Activated CD8-positive, alpha-beta T cell treated with anti-CD3 and anti-CD28 coated beads for 36 hours (primary cell): Measurements from ENCODE around the gene GCK. TPM values are rescaled to one million over a fixed set of nuclear protein-coding genes. Genes with fewer than 3 reads are reported as not detected.

Source experiments
- ATAC-seq: fragments of 200-7000 bp; cut with Tn5 transposase; one replicate; pipeline ENCODE4 v1.10.0; 2021; ENCODE audit warnings: mild to moderate bottlenecking, moderate library complexity
- CTCF ChIA-PET: fragments of 350-600 bp; sonication (Branson Sonifier 250); formaldehyde crosslinking; loops from one replicate; lab custom pipeline; 2021; ENCODE audit warnings: antibody characterized with exemption; lab: Charles Lee
- POLR2A ChIA-PET: fragments of 350-600 bp; sonication (Branson Sonifier 250); formaldehyde crosslinking; loops from one replicate; lab custom pipeline; 2021; ENCODE audit warnings: antibody characterized with exemption; lab: Charles Lee
- DNase-seq: peaks from one replicate; pipeline ENCODE4 v3.0.0-alpha.2; 2020
- H3K27ac Mint-ChIP-seq: one replicate; pipeline ENCODE4 v1.8.0; 2021; ENCODE audit warnings: mild to moderate bottlenecking, mixed read lengths
- H3K27me3 Mint-ChIP-seq: one replicate; pipeline ENCODE4 v1.8.0; 2021; ENCODE audit warnings: mixed read lengths
- H3K36me3 Mint-ChIP-seq: one replicate; pipeline ENCODE4 v1.8.0; 2021; ENCODE audit warnings: low read depth, mixed read lengths
- H3K4me1 Mint-ChIP-seq: one replicate; pipeline ENCODE4 v1.8.0; 2021; ENCODE audit warnings: low read depth, mixed read lengths
- H3K4me3 Mint-ChIP-seq: one replicate; pipeline ENCODE4 v1.8.0; 2021; ENCODE audit warnings: mild to moderate bottlenecking, moderate library complexity, mixed read lengths
- H3K9me3 Mint-ChIP-seq: one replicate; pipeline ENCODE4 v1.8.0; 2021; ENCODE audit warnings: mixed read lengths
- intact Hi-C: fragments of 100-400 bp; cut with micrococcal nuclease; formaldehyde crosslinking; loops from one replicate; pipeline ENCODE4 v1.10.0; 2022
- total RNA-seq, 2 experiments: library from RNA; stranded (reverse); gene quantifications; one replicate each; pipeline ENCODE4 v1.2.3, GENCODE V29; 2021
- TF ChIP-seq, protein P1 (sequence below): fragments of 200-600 bp; IDR thresholded peaks from one replicate; pipeline ENCODE4 v1.8.0; 2022; ENCODE audit warnings: antibody characterized with exemption, mild to moderate bottlenecking

GCK gene
- total RNA-seq, 2 experiments from 2014 or later = 2.1 to 2.6 TPM

DNA sequence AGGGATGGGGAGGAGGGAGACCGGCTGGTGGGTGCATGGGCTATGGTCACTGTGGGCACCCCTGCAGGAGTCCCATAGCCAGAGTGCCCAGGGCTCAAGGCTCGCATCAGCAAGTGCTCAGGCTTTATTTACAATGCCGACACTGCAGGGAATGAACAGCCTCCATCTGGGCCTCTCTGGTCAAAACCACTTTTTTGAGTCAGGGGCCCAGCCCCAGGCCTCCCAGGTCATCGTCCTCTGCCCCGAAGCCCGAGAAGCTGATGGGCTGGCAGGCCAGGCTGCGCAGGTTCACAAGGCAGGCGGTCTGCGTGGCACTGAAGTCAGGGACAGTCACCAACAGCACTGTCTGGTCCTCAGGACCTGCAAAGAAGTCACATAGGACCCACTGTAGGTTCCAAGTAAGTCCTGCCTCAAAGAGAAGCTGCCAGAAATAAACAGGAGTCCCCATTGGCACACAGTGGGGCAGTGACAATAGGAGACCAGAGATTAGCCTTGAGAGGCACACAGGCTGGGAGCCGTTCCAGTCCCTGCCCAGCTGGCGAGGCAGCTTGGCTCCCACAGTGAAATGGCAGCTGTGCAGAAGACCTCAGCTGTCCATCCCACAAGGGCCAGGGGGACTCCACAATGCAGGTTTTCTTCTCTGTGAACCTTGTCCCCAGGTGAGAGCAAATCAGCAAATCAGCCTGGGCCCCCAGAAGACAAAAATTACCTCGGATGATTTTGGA lies 74.5 kb downstream of the GCK start:
- DNase-seq (no peak), ATAC-seq (no peak)
- POLR2A ChIA-PET = interaction anchor here (1.0 to 2.5 kb wide), 6 partner anchors 8 to 70 kb away, joined by 3 to 17 read pairs (median 7); partner anchors contain the start of genes AEBP1, DBNL, PGAM2 and POLD2
- TF ChIP-seq, protein P1, sequence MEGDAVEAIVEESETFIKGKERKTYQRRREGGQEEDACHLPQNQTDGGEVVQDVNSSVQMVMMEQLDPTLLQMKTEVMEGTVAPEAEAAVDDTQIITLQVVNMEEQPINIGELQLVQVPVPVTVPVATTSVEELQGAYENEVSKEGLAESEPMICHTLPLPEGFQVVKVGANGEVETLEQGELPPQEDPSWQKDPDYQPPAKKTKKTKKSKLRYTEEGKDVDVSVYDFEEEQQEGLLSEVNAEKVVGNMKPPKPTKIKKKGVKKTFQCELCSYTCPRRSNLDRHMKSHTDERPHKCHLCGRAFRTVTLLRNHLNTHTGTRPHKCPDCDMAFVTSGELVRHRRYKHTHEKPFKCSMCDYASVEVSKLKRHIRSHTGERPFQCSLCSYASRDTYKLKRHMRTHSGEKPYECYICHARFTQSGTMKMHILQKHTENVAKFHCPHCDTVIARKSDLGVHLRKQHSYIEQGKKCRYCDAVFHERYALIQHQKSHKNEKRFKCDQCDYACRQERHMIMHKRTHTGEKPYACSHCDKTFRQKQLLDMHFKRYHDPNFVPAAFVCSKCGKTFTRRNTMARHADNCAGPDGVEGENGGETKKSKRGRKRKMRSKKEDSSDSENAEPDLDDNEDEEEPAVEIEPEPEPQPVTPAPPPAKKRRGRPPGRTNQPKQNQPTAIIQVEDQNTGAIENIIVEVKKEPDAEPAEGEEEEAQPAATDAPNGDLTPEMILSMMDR = no peak
- H3K9me3 Mint-ChIP-seq = no peaks in the 10 kb centered on the region
- no peak overlapping the region for H3K4me3 Mint-ChIP-seq
- peaks cover 7% of the 10 kb centered on the region for H3K4me1 Mint-ChIP-seq
- H3K27me3 Mint-ChIP-seq = no peaks in the 10 kb centered on the region
- intact Hi-C loops = no loop called here
- CTCF ChIA-PET = no interaction called here
- H3K27ac Mint-ChIP-seq = no peak overlapping the region
- peaks cover 33% of the 10 kb centered on the region for H3K36me3 Mint-ChIP-seq

DNA sequence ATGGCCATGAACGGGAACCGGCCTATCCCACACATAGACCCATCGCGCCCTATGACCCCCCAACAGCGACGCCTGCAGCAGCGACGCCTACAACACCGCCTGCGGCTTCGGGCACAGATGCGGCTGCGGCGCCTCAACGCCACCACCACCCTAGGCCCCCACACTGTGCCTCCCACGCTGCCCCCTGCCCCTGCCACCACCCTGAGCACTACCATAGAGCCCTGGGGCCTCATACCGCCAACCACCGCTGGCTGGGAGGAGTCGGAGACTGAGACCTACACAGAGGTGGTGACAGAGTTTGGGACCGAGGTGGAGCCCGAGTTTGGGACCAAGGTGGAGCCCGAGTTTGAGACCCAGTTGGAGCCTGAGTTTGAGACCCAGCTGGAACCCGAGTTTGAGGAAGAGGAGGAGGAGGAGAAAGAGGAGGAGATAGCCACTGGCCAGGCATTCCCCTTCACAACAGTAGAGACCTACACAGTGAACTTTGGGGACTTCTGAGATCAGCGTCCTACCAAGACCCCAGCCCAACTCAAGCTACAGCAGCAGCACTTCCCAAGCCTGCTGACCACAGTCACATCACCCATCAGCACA lies 75.4 kb downstream of the GCK start:
- Mint-ChIP-seq H3K4me3 (no peak overlapping the region), H3K27me3 (no peaks in the 10 kb centered on the region), H3K4me1 (no peaks in the 10 kb centered on the region), H3K36me3 (peaks cover 25% of the 10 kb centered on the region), H3K27ac (no peak overlapping the region), H3K9me3 (no peaks in the 10 kb centered on the region)
- intact Hi-C loops = no loop called here
- ChIA-PET CTCF (no interaction called here), POLR2A (interaction anchor here (1.4 to 2.4 kb wide), 3 partner anchors 8 to 48 kb away, joined by 3 to 17 read pairs (median 7); partner anchors contain the start of genes AEBP1 and PGAM2)
- peak; percentile 10 for ATAC-seq
- DNase-seq = no peak
- TF ChIP-seq, protein P1 = no peak

DNA sequence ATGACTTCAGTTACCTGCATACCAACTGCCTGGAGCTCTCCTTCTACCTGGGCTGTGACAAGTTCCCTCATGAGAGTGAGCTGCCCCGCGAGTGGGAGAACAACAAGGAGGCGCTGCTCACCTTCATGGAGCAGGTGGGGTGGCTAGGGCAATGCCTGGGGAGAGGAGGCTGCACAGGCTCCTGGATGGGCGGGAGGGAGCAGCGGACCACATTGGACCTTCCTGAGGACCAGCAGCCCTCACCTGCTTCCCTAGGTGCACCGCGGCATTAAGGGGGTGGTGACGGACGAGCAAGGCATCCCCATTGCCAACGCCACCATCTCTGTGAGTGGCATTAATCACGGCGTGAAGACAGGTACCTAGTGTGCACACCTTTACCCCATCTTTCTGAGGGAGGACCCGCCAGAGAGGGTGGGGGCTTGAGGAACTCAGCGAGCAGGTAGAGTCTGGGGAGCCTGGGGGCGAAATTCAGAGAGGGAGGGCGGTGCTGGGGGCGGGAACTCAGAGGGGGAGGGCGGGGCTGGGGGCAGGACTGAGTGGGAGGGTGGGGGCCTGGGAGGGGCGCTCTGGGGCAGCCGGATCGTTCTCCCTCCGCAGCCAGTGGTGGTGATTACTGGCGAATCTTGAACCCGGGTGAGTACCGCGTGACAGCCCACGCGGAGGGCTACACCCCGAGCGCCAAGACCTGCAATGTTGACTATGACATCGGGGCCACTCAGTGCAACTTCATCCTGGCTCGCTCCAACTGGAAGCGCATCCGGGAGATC lies 76.1 kb downstream of the GCK start:
- intact Hi-C loops = no loop called here
- H3K36me3 Mint-ChIP-seq = peaks cover 24% of the 10 kb centered on the region
- DNase-seq (no peak), ATAC-seq (no peak)
- no peaks in the 10 kb centered on the region for H3K4me1 Mint-ChIP-seq
- ChIA-PET POLR2A (interaction anchor here (1.3 to 2.5 kb wide), 6 partner anchors 7 to 47 kb away, joined by 3 to 17 read pairs (median 6); partner anchors contain the start of genes AEBP1, PGAM2 and POLD2), CTCF (no interaction called here)
- no peak overlapping the region for H3K4me3 Mint-ChIP-seq
- no peaks in the 10 kb centered on the region for H3K9me3 Mint-ChIP-seq
- TF ChIP-seq, protein P1 = no peak
- H3K27ac Mint-ChIP-seq = no peak overlapping the region
- H3K27me3 Mint-ChIP-seq = no peaks in the 10 kb centered on the region

DNA sequence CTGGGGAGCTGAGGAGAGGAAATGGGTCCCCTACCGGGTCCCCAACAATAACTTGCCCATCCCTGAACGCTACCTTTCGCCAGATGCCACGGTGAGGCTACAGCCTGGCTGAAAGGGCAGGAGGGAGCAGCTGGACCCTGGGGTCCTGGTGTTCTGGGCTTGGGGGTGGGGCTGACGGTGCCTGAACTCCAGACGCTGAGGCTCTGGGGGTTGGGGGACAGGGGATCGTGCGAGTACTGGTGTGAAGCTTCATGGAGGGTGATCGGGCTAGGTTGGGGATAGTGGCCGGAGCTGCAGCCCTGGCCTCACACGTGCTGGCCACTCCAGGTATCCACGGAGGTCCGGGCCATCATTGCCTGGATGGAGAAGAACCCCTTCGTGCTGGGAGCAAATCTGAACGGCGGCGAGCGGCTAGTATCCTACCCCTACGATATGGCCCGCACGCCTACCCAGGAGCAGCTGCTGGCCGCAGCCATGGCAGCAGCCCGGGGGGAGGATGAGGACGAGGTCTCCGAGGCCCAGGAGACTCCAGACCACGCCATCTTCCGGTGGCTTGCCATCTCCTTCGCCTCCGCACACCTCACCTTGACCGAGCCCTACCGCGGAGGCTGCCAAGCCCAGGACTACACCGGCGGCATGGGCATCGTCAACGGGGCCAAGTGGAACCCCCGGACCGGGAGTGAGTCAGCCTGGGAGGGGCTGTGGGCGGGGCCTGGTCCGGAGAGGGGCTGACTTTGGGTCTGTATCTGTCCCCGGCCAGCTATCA lies 76.8 kb downstream of the GCK start:
- Mint-ChIP-seq H3K27ac (no peak overlapping the region), H3K36me3 (peaks cover 20% of the 10 kb centered on the region), H3K4me3 (no peak overlapping the region), H3K4me1 (no peaks in the 10 kb centered on the region), H3K9me3 (no peaks in the 10 kb centered on the region), H3K27me3 (no peaks in the 10 kb centered on the region)
- TF ChIP-seq, protein P1 = no peak
- DNase-seq = no peak
- ChIA-PET POLR2A (interaction anchor here (0.6 to 2.5 kb wide), 6 partner anchors 8 to 686 kb away, joined by 3 to 13 read pairs (median 5); partner anchors contain the start of gene POLD2), CTCF (interaction anchor here (1.0 kb wide), 1 partner anchor 11 kb away, joined by 3 read pairs; no protein-coding TSS in a partner anchor)
- intact Hi-C loops = no loop called here
- ATAC-seq = no peak
